Measurements from ENCODE around the gene ITPR2. TPM values are rescaled to one million over a fixed set of nuclear protein-coding genes. Genes with fewer than 3 reads are reported as not detected.
"Not testable (repeated sequence)": the region's sequence is repeated elsewhere in the genome, so short reads cannot be mapped to it uniquely, and the experiment has no call there.

ITPR2 gene
- total RNA-seq, 1 donor from 2014 or later, result 48.1 TPM

DNA sequence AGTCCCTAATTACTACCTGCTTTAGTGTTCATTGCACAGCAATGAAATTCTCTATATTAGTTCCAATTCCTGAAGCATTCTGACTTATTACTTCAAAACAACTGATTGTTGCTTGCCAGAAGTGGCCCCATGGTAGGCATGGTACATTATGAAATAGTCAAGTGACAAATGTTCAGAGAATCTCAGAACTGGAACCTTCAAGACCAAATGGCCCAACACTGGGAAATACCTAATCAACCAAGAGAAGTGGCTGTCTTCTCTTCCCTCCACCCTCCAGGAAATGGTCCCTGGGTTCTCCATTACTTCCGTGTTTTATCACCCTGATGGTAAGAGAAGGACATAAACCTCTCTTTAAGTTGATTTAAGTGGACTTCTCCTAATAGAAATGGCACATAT, 49.9 kb downstream of the ITPR2 start:
- Histone ChIP-seq H3K36me3 (no peaks in the 10 kb centered on the region), H3K4me1 (peaks cover 5% of the 10 kb centered on the region), H3K27ac (no peak overlapping the region), H3K27me3 (no peaks in the 10 kb centered on the region), H3K9me3 (no peaks in the 10 kb centered on the region), H3K4me3 (no peak overlapping the region)
- TF ChIP-seq POLR2A (IDR thresholded peaks at IDR 0.05) (no peak), POLR2AphosphoS5 (IDR thresholded peaks at IDR 0.05; ENCODE audit: insufficient read depth in 1 of 2, low read depth in 1 of 2) (no peak)
- TF ChIP-seq, protein P1, sequence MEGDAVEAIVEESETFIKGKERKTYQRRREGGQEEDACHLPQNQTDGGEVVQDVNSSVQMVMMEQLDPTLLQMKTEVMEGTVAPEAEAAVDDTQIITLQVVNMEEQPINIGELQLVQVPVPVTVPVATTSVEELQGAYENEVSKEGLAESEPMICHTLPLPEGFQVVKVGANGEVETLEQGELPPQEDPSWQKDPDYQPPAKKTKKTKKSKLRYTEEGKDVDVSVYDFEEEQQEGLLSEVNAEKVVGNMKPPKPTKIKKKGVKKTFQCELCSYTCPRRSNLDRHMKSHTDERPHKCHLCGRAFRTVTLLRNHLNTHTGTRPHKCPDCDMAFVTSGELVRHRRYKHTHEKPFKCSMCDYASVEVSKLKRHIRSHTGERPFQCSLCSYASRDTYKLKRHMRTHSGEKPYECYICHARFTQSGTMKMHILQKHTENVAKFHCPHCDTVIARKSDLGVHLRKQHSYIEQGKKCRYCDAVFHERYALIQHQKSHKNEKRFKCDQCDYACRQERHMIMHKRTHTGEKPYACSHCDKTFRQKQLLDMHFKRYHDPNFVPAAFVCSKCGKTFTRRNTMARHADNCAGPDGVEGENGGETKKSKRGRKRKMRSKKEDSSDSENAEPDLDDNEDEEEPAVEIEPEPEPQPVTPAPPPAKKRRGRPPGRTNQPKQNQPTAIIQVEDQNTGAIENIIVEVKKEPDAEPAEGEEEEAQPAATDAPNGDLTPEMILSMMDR (IDR thresholded peaks at IDR 0.05), result no peak
- DNase-seq (ENCODE audit: extremely low spot score in 2 of 2), result no peak
- intact Hi-C loops (cut with DNase I), result no loop called here

DNA sequence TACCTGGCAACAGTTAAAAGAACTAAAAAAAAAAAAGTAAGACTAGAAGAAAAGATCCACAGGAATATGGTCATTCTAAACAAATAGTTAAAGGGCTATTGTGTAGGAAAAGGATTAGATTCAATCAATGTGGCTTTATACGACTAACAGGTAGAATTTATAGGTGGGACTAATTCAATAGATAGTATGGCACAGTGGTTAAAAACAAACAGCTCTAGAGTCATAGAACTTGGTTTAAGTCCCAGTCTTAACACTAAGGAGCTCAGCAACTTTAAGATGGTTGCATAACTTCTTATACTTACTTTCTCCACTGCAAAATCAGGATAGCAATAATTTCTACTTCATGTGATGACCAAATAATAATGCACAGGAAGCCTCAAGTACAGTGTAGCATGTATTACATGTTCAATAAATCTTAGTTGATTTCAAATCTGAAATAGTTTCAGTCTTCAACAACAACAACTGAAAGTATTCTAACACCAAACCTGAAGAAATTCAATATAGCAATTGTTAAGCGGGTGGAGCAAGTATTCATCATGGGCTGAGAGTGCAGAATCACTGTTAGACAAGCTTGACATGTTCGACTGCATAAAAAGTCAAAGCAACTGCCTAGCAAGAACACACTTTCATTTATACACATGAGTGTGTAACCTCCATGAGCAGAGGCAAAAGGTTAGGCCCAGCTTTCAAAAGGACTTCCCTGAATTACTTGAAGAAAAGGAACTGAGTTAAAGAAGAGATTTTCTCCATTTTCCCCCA, 50.4 kb downstream of the ITPR2 start:
- Histone ChIP-seq H3K36me3 (no peaks in the 10 kb centered on the region), H3K27ac (no peak overlapping the region), H3K4me3 (no peak overlapping the region), H3K27me3 (no peaks in the 10 kb centered on the region), H3K4me1 (peaks cover 5% of the 10 kb centered on the region), H3K9me3 (no peaks in the 10 kb centered on the region)
- intact Hi-C loops (cut with DNase I), result no loop called here
- no peak for DNase-seq (ENCODE audit: extremely low spot score in 2 of 2)
- TF ChIP-seq, protein P1 (IDR thresholded peaks at IDR 0.05), result no peak
- no peak for TF ChIP-seq POLR2A (IDR thresholded peaks at IDR 0.05)
- TF ChIP-seq POLR2AphosphoS5 (IDR thresholded peaks at IDR 0.05; ENCODE audit: insufficient read depth in 1 of 2, low read depth in 1 of 2), result no peak

DNA sequence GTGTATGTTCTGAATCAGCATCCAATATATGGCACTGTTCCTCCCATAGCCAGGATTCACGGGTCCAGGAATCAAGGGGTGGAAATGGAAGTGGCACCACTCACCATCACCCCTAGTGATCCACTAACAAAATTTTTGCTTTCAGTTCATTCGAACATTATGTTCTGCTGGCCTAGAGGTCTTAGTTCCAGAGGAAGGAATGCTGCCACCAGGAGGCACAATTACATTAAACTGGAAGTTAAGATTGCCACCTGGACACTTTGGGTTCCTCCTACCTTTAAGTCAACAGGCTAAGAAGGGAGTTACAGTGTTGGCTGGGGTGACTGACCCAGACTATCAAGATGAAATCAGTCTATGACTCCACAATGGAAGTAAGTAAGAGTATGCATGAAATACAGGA, 52.3 kb downstream of the ITPR2 start:
- H3K9me3 ChIP-seq; DNase-seq (ENCODE audit: extremely low spot score in 2 of 2); intact Hi-C loops (cut with DNase I); H3K36me3 ChIP-seq; H3K4me3 ChIP-seq; H3K27ac ChIP-seq; H3K27me3 ChIP-seq; H3K4me1 ChIP-seq: not testable (repeated sequence)

DNA sequence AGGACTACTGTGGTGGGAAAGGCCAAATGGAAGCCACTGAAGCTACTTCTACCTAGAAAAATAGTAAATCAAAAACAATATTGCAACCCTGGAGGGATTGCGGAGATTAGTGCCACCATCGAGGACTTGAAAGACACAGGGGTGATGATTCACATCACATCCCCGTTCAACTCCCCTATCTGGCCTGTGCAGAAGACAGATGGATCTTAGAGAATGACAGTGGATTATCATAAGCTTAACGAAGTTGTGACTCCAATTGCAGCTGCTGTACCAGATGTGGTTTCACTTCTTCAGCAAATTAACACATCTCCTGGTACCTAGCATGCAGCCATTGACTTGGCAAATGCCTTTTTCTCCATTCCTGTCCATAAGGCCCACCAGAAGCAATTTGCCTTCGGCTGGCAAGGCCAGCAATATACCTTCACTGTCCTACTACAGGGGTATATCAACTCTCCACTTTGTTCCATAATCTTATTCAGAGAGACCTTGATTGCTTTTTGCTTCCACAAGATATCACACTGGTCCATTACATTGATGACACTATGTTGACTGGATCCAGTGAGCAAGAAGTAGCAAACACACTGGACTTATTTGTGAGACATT, 54.7 kb downstream of the ITPR2 start:
- H3K27me3 ChIP-seq; DNase-seq (ENCODE audit: extremely low spot score in 2 of 2); H3K4me1 ChIP-seq; H3K36me3 ChIP-seq; H3K9me3 ChIP-seq; H3K4me3 ChIP-seq; intact Hi-C loops (cut with DNase I); H3K27ac ChIP-seq: not testable (repeated sequence)

DNA sequence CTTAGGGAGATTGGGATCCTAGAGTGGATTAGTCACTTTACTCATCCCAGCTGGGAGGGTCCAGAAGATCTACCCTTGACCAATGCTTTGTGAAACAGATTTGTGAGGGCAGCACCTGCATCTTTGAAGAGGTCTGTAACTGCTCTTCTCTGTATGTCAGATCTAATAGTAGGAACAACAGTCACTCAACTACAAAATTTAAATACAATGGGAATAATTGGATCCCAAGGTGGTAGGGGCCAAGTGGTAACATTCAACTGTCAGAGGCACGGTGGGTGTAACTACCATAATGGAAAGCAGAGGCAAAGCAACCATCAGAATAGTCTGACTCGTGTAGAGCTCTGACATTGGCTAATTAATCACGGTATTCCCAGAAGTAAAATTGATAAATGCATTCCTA, 55.8 kb downstream of the ITPR2 start:
- no peak overlapping the region for H3K27ac ChIP-seq
- no peaks in the 10 kb centered on the region for H3K27me3 ChIP-seq
- intact Hi-C loops (cut with DNase I), result no loop called here
- H3K4me1 ChIP-seq, result no peaks in the 10 kb centered on the region
- H3K9me3 ChIP-seq, result peaks cover 7% of the 10 kb centered on the region
- H3K36me3 ChIP-seq, result no peaks in the 10 kb centered on the region
- DNase-seq (ENCODE audit: extremely low spot score in 2 of 2), result no peak
- TF ChIP-seq, protein P1 (IDR thresholded peaks at IDR 0.05), result no peak
- TF ChIP-seq POLR2A (IDR thresholded peaks at IDR 0.05) (no peak), POLR2AphosphoS5 (IDR thresholded peaks at IDR 0.05; ENCODE audit: insufficient read depth in 1 of 2, low read depth in 1 of 2) (no peak)
- no peak overlapping the region for H3K4me3 ChIP-seq

DNA sequence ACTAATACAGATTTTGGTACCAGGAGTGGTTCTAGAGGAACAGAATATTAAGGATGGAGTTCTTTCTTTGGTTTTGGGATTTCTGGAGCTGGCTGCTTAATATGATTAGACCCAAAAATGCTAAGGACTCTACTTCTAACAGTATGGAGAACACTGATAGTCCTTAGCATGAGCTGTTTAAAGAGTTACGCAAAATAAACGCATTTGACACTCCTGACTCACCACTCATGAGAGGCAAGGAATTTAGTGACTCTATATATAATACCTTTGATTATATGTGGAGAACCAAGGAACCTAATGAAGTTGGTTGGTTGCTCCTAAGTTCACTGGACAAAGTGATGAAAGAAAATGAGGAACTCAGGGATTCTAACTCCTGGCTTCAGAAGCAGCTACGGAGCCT, 57.0 kb downstream of the ITPR2 start:
- H3K9me3 ChIP-seq; H3K4me3 ChIP-seq; H3K27me3 ChIP-seq; intact Hi-C loops (cut with DNase I); H3K4me1 ChIP-seq; H3K27ac ChIP-seq; DNase-seq (ENCODE audit: extremely low spot score in 2 of 2); H3K36me3 ChIP-seq: not testable (repeated sequence)
